Measurements from ENCODE around the gene CELF4. TPM values are rescaled to one million over a fixed set of nuclear protein-coding genes. Genes with fewer than 3 reads are reported as not detected.
A peak's percentile ranks its signal among the peaks of the same experiment; 100 is the strongest.

The CELF4 gene
- total and polyA plus RNA-seq, 12 donors, result 0.42 to 16.9 (median 3.9) TPM; not detected in 1

- H3K9me3 ChIP-seq (replicated peaks in 1 of 3), result no peaks in the 10 kb centered on the region
- DNase-seq, result peak; percentile 42 to 82 (median 61)
- WGBS, 4 donors, result 0 to 1% (median 1%) methylated on average over 15 to 49 of the region's 49 CpGs
- TF ChIP-seq CTCF (IDR thresholded peaks at IDR 0.05) (no peak), POLR2A (IDR thresholded peaks at IDR 0.05) (peak; percentile 70 to 93)
- peaks cover 16 to 24% of the 10 kb centered on the region in 2 donors for H3K4me1 ChIP-seq (replicated peaks in 1 of 2)
- peak overlapping the region in 2 of 5 donors; percentile 55 to 58 for H3K27ac ChIP-seq
- H3K4me3 ChIP-seq, result peak overlapping the region in 2 of 4 donors; percentile 40 to 60
- H3K27me3 ChIP-seq, result peaks cover 16% of the 10 kb centered on the region
- intact Hi-C loops (cut with DNase I), result no loop called here
- no peaks in the 10 kb centered on the region for H3K36me3 ChIP-seq (replicated peaks in 1 of 2)
Measured at GRCh38 chr18:37565977-37566478, 430 bp upstream of the CELF4 start.

- H3K4me1 ChIP-seq (replicated peaks in 1 of 2), result peaks cover 16 to 24% of the 10 kb centered on the region in 2 donors
Measured at GRCh38 chr18:37564711-37565100, 892 bp downstream of the CELF4 start.

GRCh38 chr18:37563931-37564392 lies 1.6 kb downstream of the CELF4 start:
- TF ChIP-seq CTCF (IDR thresholded peaks at IDR 0.05) (no peak), POLR2A (IDR thresholded peaks at IDR 0.05) (no peak)
- Histone ChIP-seq H3K9me3 (replicated peaks in 1 of 3) (no peaks in the 10 kb centered on the region), H3K4me1 (replicated peaks in 1 of 2) (peaks cover 16 to 24% of the 10 kb centered on the region in 2 donors), H3K27ac (no peak overlapping the region), H3K36me3 (replicated peaks in 1 of 2) (no peaks in the 10 kb centered on the region), H3K4me3 (no peak overlapping the region), H3K27me3 (peaks cover 11% of the 10 kb centered on the region)
- no peak for DNase-seq
- WGBS, 4 donors, result 26 to 34% (median 30%) methylated on average over 13 of the region's 13 CpGs
- intact Hi-C loops (cut with DNase I), result no loop called here

More at GRCh38 chr18:37564711-37565100, 892 bp downstream of the CELF4 start:
- intact Hi-C loops (cut with DNase I), result no loop called here
- Histone ChIP-seq H3K27ac (peak overlapping the region in 1 of 5 donors; percentile 54), H3K36me3 (replicated peaks in 1 of 2) (no peaks in the 10 kb centered on the region), H3K9me3 (replicated peaks in 1 of 3) (no peaks in the 10 kb centered on the region), H3K4me3 (peak overlapping the region in 1 of 4 donors; percentile 50), H3K27me3 (peaks cover 16% of the 10 kb centered on the region)
- peak; percentile 44 to 81 (median 70) for DNase-seq
- 2 to 7% (median 3%) methylated on average over 19 of the region's 19 CpGs for WGBS, 4 donors
- no peak for TF ChIP-seq CTCF (IDR thresholded peaks at IDR 0.05)
- no peak for TF ChIP-seq POLR2A (IDR thresholded peaks at IDR 0.05)

- peaks cover 11 to 15% of the 10 kb centered on the region in 2 donors for H3K4me1 ChIP-seq (replicated peaks in 1 of 2)
- peaks cover 2% of the 10 kb centered on the region for H3K27me3 ChIP-seq
- WGBS, 4 donors, result 9 to 36% (median 28%) methylated on average over 1 of the region's 1 CpG
- TF ChIP-seq POLR2A (IDR thresholded peaks at IDR 0.05) (no peak), CTCF (IDR thresholded peaks at IDR 0.05) (no peak)
- H3K36me3 ChIP-seq (replicated peaks in 1 of 2), result no peaks in the 10 kb centered on the region
- intact Hi-C loops (cut with DNase I), result no loop called here
- H3K27ac ChIP-seq, result no peak overlapping the region
- H3K9me3 ChIP-seq (replicated peaks in 1 of 3), result no peaks in the 10 kb centered on the region
- no peak for DNase-seq
- H3K4me3 ChIP-seq, result no peak overlapping the region
Measured at GRCh38 chr18:37561986-37562385, 3.6 kb downstream of the CELF4 start.
